ENCODE measurements around the gene TGM4. TPM values are rescaled to one million over a fixed set of nuclear protein-coding genes. Genes with fewer than 3 reads are reported as not detected.

The TGM4 gene
- total RNA-seq, 2 experiments from 2014 or later = not detected

Other genes with a start within 250 kb of the TGM4 start
- gene ZNF197, start 249.6 kb upstream of the TGM4 start, total RNA-seq = 10 to 100 TPM; 10.6 to 11.4 TPM
- 1 to 10 TPM; 5.8 to 6.9 TPM for gene ZNF35, start 225.9 kb upstream of the TGM4 start, total RNA-seq
- gene ZNF502, start 161.9 kb upstream of the TGM4 start, total RNA-seq = 1 to 10 TPM; 2.4 to 3.0 TPM
- 1 to 10 TPM; 2.7 to 3.6 TPM for gene ZNF501, start 145.0 kb upstream of the TGM4 start, total RNA-seq
- gene KIAA1143, start 113.0 kb upstream of the TGM4 start, total RNA-seq = 10 to 100 TPM; 37.9 to 47.7 TPM
- gene KIF15, start 112.8 kb upstream of the TGM4 start, total RNA-seq = 10 to 100 TPM; 36.2 to 36.7 TPM
- gene TMEM42, start 12.7 kb upstream of the TGM4 start, total RNA-seq = 1 to 10 TPM; 6.9 to 7.7 TPM
- 10 to 100 TPM; 39.1 to 39.5 TPM for gene ZDHHC3, start 101.6 kb downstream of the TGM4 start, total RNA-seq
- 10 to 100 TPM; 91.6 to 92.0 TPM for gene EXOSC7, start 101.6 kb downstream of the TGM4 start, total RNA-seq
- gene CLEC3B, start 151.7 kb downstream of the TGM4 start, total RNA-seq = not detected